Measurements from ENCODE around the gene CETP.

CETP gene

DNA sequence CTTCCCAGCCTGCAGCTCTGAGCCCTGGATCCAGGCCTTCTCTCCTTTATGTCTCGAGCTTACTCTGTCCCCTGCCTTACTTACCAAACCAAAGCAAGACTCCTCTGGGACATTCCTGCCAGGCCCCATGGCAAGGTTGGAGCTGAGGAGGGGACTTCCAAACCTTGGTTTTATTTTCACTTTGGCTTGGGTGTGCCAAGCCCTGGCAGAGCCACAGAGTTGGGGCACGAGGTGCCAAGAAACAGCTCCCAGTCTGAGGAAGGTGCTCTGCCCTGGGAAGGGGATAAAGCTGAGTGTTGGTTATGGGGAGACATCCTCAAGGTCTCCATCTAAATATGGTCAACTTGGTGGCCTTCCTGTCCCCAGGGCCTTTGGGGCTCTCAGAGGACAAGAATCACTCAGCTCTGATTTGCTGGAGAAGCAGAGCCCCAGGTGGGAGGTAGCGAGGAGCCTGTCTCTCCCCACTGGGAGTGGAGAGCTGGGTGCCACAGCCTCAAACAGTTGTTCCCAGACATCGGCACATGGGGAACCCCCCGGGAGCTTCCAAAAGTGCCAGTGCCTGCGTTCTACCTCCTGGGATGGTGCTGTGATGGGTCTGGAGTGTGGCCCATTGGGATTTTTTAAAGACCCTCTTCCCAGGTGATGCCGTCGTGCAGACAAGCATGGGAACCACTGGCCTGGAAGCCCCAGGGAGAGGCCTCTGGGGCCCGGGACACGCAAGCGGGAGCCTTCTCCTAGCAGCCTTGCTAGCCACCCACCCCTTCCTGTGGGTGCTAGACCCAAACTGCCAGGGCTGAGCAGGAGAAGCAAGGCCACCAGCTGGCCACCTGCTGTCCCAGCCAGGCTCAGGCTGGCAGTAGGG is 37.9 kb downstream of the CETP start:
- TF ChIP-seq, protein P1, sequence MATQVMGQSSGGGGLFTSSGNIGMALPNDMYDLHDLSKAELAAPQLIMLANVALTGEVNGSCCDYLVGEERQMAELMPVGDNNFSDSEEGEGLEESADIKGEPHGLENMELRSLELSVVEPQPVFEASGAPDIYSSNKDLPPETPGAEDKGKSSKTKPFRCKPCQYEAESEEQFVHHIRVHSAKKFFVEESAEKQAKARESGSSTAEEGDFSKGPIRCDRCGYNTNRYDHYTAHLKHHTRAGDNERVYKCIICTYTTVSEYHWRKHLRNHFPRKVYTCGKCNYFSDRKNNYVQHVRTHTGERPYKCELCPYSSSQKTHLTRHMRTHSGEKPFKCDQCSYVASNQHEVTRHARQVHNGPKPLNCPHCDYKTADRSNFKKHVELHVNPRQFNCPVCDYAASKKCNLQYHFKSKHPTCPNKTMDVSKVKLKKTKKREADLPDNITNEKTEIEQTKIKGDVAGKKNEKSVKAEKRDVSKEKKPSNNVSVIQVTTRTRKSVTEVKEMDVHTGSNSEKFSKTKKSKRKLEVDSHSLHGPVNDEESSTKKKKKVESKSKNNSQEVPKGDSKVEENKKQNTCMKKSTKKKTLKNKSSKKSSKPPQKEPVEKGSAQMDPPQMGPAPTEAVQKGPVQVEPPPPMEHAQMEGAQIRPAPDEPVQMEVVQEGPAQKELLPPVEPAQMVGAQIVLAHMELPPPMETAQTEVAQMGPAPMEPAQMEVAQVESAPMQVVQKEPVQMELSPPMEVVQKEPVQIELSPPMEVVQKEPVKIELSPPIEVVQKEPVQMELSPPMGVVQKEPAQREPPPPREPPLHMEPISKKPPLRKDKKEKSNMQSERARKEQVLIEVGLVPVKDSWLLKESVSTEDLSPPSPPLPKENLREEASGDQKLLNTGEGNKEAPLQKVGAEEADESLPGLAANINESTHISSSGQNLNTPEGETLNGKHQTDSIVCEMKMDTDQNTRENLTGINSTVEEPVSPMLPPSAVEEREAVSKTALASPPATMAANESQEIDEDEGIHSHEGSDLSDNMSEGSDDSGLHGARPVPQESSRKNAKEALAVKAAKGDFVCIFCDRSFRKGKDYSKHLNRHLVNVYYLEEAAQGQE (IDR thresholded peaks at IDR 0.05; ENCODE audit: insufficient read depth in 1 of 2, low read depth in 2 of 2, low read length in 2 of 2), result no peak
- no peak for TF ChIP-seq TAF1 (IDR thresholded peaks at IDR 0.05; ENCODE audit: borderline replicate concordance, insufficient read depth, low read length)
- no peak for TF ChIP-seq SIN3A (IDR thresholded peaks at IDR 0.05; ENCODE audit: borderline replicate concordance, insufficient read depth, low read length)
- no peak for TF ChIP-seq POLR2AphosphoS5 (IDR thresholded peaks at IDR 0.05; ENCODE audit: low read depth, low read length)
- TF ChIP-seq FOXP2 (optimal IDR thresholded peaks at IDR 0.05; ENCODE audit: borderline replicate concordance, extremely low read depth, extremely low read length, insufficient read depth), result no peak

DNA sequence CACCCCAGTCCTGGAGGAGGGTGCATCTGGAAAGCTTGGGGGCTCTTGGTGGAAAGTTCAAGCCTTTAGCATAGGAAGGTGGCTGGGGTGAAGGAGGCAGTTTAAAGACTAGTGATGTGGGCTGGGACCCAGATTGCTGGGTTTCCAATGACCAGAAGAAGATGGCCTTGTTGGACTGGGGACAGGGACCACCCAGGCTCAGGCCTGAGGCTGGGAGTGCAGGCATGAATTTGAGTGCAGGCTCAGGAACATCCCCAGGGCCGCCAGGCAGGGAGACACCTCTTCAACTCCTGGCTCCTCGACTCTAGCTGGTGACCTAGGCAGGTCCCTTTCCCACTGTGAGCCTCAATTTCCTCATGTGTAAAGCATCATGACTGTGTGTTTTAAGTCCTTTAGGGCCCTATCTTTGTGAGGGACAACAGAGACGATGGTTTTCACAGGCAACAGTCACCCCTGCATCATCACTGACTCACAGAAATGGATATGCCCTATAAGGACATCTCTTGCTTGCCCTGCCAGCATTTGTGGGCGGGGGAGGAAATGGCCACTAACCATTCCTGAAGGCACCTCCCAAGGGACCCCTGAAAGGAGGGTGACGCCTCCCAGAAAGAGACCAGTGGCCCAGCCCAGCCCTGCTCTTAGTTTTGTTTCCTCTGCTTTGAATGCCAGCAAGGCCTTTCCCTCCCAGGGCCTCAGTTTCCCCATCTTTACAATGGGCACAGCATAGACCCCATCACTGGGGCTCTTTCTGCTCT is 38.7 kb downstream of the CETP start:
- no peak for TF ChIP-seq FOXP2 (optimal IDR thresholded peaks at IDR 0.05; ENCODE audit: borderline replicate concordance, extremely low read depth, extremely low read length, insufficient read depth)
- no peak for TF ChIP-seq TAF1 (IDR thresholded peaks at IDR 0.05; ENCODE audit: borderline replicate concordance, insufficient read depth, low read length)
- no peak for TF ChIP-seq SIN3A (IDR thresholded peaks at IDR 0.05; ENCODE audit: borderline replicate concordance, insufficient read depth, low read length)

DNA sequence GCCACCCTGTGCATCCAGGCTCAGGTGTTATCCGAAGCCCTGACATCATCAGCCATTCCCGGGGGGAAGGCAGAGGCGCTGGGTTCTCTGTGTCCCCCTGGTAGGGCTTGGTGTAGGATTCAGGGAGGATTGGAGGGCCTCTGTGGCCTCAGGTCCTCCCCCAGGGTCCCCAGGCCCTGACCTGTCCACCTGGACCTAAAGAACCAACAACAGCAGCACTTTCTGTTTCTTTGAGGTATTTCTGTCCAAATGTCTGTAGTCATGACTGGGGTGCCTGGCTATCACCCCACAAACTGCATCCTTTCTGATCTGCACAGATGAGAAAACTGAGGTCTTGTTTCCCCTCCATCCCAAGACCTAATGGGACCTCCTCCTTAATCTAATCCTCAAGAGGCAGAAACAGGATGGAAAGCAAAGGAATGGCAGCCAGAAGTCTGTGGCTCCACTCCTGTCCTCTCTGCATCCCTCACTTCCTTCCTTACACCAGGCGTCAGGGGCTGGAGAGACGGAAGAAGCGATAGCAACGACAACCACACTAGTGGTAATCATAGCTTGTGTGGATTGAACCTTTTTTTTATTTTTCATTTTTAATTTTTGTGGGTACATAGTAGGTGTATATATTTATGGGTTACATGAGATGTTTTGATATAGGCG is 39.4 kb downstream of the CETP start:
- TF ChIP-seq TAF1 (IDR thresholded peaks at IDR 0.05; ENCODE audit: borderline replicate concordance, insufficient read depth, low read length), result no peak
- TF ChIP-seq FOXP2 (optimal IDR thresholded peaks at IDR 0.05; ENCODE audit: borderline replicate concordance, extremely low read depth, extremely low read length, insufficient read depth), result no peak
- TF ChIP-seq, protein P1 (IDR thresholded peaks at IDR 0.05; ENCODE audit: insufficient read depth in 1 of 2, low read depth in 2 of 2, low read length in 2 of 2), result no peak
- no peak for TF ChIP-seq SIN3A (IDR thresholded peaks at IDR 0.05; ENCODE audit: borderline replicate concordance, insufficient read depth, low read length)
- TF ChIP-seq POLR2AphosphoS5 (IDR thresholded peaks at IDR 0.05; ENCODE audit: low read depth, low read length), result no peak

DNA sequence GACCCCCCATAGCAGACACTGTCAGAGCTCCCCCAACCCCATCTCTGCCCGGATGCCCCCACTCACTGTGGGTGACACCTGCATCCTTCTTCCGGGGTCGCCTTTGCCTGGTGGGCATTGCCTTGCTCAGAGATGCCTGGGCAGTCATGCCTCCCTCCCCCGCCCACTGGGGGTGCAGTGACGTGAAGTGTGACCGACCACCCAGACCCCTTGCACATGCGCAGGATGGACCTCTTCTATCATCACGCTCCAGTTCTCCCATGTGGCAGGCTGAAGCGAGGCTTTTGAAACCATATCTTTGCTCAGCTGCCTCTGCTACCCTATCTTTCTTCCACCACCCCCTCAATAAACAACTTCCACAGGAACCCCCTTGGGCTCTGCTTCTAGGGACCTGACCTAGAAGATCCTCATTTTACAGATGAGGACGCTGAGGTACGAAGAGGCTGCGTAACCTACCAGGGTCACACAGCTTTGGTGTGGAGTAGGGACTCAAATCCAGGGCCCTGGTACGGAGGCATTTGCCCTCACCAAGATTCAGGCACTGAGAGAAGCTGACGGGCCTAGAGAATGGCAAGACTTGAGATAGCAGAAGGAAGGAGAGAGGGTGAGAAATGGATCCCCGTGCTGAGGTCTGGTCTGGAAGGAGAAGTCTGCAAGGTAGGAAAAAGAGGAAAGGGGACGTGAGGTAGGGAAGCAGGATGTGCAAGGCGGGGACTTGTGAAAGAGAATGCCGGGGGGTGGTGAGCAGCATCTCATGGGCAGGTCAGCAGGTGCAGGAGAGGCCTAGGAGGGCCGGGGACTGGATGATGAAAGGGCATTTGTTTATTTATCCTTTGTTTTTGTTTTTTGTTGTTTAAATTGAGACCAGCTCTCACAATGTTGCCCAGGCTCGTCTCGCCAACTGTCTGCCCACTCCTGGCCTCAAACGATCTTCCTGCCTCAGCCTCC is 42.0 kb downstream of the CETP start:
- TF ChIP-seq FOXP2 (optimal IDR thresholded peaks at IDR 0.05; ENCODE audit: borderline replicate concordance, extremely low read depth, extremely low read length, insufficient read depth), result no peak
- TF ChIP-seq TAF1 (IDR thresholded peaks at IDR 0.05; ENCODE audit: borderline replicate concordance, insufficient read depth, low read length), result no peak
- no peak for TF ChIP-seq SIN3A (IDR thresholded peaks at IDR 0.05; ENCODE audit: borderline replicate concordance, insufficient read depth, low read length)
- no peak for TF ChIP-seq POLR2AphosphoS5 (IDR thresholded peaks at IDR 0.05; ENCODE audit: low read depth, low read length)
- TF ChIP-seq, protein P1 (IDR thresholded peaks at IDR 0.05; ENCODE audit: insufficient read depth in 1 of 2, low read depth in 2 of 2, low read length in 2 of 2), result no peak

All from PFSK-1 (cell line).